H9 (cell line): ENCODE results near the gene FNIP1. TPM values are rescaled to one million over a fixed set of nuclear protein-coding genes. Genes with fewer than 3 reads are reported as not detected.

Source experiments
- total RNA-seq: library from RNA; stranded (reverse); gene quantifications from 2 replicates; pipeline ENCODE4 v1.2.1, GENCODE V29; 2021

The FNIP1 gene
- total RNA-seq, 1 experiment from 2014 or later, result 13.4 TPM

Other genes with a start within 250 kb of the FNIP1 start
- gene RAPGEF6, start 161.8 kb downstream of the FNIP1 start, total RNA-seq, result 19.7 and 23.2 TPM in 2 replicates
- not detected in 2 replicates for gene MEIKIN, start 148.6 kb upstream of the FNIP1 start, total RNA-seq
- 1.3 and 1.6 TPM in 2 replicates for gene ACSL6, start 214.6 kb upstream of the FNIP1 start, total RNA-seq